HG03354 (cell line): ENCODE data around the gene ZNF175.

Experiments used
- ATAC-seq: cut with Tn5 transposase; IDR thresholded peaks from one replicate; pipeline ENCODE4 v1.9.1; 2021; ENCODE audit warnings: mild to moderate bottlenecking; ENCODE audit not compliant: unreplicated experiment, poor library complexity, severe bottlenecking

ZNF175 gene

DNA sequence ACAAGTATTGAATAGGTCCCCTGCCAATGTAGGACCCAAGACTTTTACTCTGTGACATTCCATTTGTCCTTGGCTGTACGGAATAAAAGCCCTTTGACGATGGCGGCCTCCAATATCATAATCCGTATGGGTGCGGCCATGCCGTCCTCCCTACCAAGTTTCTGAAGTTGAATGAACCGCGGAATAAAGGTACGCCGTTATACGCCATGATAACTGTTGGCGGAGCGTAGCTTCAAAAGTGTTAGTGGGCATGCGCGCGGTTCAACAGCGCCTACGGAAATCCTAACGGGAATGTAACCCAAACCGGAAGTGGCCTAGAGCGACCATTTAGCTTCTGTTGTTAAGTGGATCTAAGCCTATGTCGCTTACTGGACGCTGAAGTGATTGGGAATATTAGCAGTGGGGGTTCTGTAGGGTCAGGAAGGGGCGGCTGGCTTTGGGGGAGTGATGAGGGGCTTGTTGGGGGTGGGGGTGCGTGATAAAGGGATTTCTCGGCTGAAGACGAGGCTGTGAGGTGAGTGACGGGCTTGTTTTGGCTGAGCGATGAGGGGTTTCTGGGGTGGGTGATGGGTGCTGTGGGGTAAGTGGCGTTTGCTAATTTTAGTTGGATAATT is at the start of gene ZNF175:
Gene ZNF175 (plus strand): TSS at position 322 of the 614 bp plus-strand sequence. CDS start 2,047 bp downstream, outside the sequence.
- ATAC-seq: peak; percentile 81

DNA sequence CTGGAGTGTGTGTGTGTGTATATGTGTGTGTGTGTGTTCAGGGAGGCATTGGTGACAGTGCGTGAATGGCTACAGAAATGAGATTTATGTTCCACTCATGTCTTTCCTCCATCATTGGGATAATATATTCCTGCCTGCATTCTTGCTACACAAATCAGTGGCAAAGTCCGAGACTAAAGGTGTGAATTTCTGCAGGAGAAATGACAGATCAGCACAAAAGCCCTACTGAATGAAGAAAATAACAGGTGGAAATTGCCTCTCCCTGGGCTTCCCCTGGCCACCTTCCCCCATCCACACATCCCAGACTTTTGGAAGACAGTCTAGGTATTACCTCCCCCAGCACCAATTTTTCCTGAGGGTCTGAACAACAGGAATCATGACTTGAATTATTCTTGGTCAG is 49.7 kb upstream of the ZNF175 start:
- no peak for ATAC-seq

DNA sequence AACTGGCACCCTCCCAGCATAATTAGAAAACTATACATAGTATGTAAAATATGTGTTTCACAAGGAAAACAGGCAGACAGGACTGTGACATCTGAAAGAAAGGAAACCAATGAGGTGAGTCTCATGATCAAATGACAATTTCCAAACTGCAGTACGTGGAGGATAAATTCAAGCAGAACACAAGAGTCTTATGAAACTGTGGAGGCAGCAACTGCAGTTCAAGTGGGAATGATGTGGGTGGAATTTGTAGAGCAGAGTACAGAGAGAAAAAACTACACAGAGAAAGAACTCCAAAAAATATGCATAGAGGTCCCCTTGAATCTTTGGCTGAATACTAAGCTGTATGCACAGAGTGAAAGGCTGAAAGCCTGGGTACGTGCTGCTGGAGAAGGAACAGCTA is 49.3 kb upstream of the ZNF175 start:
- no peak for ATAC-seq

DNA sequence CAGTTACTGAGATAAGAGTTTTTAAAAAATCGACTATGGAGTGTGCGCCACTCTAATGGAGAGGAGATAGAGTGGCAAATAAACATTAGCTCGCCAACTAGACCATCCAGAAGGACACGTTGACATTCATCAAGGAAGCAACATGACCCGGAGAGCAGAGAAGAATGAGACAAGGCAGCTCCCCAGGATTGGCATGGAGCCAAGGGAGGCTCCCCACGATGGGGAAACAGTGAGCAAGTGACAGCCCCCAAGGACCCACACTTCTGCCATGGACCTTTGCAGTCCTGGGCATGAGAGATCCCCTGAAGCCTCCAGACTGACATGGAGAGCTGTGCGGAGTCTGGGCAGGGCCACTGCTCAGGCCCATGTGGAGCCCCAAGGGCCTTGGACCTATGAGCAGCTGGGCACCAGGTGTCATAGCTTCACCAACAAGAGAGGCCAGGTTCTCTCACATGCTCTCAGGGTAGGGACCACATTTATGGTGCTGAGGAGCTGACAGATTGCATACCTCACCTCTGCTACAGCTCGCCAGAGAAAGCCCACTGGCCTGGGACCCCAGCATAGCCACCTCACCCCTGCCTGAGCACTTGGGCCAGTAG is 46.3 kb upstream of the ZNF175 start:
- ATAC-seq: no peak

DNA sequence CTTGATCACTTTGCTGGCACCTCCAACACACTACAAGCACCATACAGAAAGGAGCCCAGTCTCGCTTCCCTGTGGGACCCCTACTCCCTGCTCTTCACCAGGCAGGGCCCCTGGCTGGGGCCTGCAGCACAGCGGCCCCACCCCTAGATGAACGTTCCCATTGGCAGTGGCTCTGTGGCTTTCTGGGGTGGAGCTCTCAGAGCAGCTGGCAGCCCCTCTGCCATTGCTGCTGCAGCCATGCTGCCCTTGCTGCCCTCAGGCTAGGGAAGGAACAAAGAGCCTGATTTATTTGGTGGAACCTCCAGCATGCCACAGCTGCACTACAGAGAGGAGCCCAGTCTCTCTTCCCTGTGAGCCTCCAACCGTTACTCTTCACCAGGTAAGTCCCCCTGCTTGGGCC is 45.4 kb upstream of the ZNF175 start:
- ATAC-seq: no peak

DNA sequence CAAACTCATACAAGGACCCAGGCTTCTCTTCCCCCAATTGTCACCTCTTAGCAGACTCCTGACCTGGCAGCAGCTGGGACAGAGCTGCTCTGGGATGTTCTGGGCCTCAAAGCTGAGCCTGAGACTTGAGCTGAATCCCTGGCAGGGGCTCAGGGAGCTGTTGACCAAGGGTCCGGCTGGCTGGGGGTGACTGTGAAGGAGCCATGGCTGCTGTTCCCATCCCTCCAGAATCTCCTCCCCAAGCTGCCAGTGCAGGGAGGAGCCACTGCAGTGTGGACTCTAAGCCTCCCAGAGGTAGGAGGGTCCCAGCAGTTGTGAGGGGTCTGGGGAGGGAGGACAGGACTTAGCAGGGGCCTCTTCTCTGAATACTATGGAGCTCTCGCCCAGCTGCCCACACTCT is 41.8 kb upstream of the ZNF175 start:
- ATAC-seq: no peak

DNA sequence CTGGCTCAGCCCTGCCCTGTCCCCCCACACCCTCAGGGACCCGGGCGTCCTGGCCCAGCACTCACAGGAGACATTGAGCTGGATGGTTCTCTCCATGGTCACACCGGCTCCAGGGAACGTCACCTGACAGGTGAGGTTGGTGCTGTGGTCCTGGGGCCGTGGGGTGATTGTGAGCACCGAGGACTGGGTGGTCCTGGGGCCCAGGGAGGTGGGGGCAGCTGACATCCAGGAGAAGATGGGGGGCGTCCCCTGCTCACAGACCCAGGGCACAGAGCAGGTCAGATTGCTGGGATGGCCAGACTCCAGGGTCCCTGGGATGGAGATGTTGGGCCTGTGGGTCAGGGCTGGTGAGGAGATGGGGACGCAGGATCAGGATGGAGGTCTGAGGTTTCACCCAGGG is 40.5 kb upstream of the ZNF175 start:
- ATAC-seq: no peak

DNA sequence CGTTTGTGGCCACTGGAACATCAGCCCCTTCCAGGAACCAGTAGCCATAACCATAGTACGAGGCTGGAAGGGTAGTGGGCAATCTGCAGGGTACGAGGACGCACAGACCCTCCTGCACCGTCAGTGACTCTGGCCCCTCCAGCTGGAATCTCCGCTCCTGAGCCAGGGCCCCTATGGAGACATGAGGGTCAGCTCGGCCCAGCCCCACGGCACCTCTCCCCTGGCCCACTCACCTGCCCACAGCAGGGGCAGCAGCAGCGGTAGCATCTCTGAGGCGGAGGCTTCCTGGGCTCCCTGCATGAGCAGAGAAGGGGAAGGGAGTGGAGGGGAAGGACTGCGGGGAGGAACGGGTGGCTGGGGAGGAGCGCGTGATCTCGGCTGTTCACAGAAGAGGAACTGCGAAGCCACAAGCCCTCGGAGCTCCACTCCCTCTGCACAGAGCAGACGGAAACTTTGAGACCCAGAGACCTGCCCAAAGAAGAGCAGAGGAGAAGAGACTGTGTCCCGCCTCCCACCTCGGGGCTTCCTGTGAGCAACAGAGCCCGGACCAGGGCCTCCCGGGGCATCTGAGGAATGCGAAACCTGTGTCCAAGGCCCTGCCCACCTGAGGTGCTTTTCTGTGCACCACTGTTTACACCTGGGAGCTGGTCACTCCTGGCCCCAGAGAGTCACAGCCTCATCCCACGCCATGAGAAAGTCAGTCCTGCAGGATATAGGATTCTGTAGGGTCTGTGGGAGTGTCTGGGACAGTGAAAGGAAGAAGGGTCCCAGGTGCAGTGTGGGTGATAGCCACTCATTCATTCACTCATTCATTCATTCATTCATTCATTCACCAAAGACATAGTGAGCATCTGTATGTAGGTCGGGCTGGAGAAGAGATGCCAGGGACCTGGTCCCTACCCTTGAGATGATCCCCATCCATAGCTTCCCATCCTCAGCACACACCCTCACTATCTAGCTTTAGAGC is 39.5 kb upstream of the ZNF175 start, which contains the start of gene SIGLEC6:
Gene SIGLEC6 (minus strand): TSS at position 322 of the 967 bp plus-strand sequence. CDS start 22 bp downstream, at position 300.
- no peak for ATAC-seq

DNA sequence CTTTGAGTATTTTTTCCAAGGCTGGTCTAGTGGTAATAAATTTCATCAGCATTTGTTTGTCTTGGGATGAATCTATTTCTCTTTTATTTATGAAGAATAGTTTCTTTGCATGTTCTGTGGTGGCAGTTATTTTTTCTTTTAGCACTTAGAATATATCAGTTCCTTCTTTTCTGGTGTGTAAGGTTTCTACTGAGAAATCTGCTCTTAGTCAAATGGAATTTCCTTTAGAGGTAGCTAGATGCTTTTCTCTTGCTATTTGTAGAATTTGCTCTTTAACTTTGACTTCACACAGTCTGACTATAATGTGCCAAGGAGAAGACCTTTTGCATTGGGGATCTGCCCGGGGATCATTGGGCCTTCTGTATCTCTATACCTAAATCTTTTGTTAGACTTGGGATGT is 35.5 kb upstream of the ZNF175 start:
- no peak for ATAC-seq

DNA sequence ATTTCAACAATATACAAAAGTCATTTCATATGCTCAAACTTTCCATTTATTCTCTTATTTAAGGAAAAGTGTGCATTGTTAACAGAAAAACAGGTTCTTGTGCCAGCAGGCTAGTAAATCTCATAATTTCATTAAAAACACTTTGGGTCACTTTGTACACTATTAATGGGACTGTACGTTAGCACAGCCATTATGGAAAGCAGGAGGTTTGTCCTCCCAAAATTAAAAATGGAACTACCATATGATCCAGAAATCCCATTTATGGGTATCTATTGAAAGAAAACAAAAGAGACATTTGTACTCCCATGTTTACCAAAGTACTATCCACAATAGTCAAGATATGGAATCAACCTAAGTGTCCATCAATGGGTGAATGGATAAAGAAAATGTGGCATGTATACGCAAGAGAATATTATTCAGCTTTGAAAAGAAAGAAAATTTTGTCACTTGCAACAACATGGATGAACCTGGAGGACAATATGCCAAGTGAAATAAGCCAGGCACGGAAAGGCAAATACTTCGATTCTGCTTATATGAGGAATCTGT is 31.2 kb upstream of the ZNF175 start:
- no peak for ATAC-seq

DNA sequence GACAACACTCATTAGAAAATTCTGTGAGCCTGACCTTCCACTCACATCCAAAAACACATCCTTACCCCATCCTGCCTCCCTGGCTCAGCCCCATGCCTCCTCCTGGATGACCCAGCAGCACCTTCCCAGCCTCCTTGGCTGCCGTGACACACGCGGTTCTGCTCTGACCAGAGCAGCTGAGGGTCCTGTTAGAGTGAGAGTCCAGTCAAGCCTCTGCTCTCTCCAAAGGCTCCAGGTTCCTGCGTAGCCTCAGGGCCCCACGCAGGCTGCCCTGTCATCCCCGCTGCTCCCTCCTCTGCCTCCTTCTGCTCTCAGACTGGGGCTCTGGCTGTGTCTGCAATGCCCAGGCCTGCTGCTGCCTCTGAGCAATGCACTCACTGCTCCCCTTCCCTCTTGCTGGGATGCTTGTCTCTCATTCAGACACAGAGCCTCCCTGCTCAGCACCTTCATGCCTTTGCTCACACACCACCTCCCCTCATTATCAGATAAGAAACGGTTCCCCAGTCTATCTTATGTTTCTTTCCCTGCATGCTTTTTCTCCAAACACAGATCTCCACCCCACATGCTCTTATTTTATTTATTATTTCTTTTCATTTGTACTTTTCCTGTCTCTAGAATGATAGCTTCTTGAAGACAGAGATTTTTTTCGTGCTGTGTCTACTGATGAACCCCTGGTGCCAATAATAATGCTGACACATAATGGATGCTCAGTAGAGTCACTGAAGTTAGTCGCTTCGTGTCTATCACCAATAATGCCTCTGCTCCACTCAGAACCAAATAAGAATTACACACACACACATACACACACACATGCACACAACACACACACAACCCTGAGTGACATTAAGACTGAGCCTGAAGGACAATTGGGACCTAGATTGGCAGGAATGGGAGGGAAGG is 29.4 kb upstream of the ZNF175 start:
- ATAC-seq: no peak

DNA sequence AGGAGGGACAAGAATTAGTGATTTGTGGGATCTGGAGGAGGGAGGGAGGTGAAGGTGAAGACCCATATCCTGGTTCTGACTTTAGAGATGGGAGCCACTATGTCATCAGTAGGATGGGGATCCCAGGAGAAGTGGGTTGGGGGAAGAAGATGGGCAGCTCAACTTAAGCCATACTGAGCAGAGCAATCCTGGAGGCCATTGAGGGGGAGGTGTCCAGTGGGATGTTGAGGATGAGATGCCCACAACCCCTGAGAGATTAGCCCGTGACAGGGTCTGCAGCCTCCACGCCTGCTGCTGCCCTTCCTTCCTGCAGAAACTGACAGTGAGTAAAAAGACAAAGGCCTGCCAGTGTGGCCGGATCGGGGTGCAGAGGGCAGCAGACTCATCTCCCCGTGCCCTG is 28.4 kb upstream of the ZNF175 start:
- ATAC-seq: no peak

DNA sequence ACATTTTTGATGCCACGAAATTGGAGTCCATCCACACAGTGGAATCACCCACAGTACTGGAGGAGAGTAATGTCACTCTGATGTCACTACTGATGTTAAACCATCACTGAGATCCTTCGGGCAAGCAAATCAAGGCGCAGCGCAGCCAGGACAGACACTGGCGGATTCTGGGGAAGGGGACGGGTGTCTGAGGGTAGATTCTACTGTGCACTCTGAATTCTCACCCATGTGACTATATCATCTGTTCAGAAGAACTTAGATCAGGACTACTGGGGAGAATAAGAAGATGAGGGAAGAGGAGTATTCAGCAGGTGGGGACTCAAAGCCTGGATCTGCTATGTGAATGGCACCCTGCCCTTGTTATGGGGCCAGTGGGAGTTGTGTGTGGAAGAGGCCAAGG is 27.0 kb upstream of the ZNF175 start:
- ATAC-seq: no peak

DNA sequence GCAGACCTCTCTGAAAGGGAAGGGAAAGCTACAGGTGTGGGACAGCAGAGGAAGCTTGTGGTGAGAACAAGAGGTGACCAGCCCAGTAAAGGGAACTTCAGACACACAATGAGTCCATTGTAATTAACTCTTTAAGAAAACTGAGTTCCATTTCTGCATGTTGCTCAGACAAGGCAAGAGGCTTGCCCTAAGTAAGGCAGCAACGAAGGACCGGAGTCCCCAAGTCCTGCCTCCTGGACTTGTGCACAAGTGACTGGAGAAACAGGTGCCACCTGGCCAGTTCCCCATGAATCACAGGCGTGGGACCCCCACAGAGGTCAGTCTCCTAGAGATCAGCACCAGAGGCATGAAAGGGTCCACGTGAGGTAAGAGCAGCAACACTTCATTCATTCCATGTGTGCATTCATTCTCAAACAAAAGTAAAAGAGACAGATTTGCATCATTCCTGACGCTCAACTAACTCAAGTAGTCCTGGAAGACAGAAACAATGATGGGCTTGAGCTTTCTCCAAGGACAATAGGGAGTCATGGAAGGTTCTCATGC is 24.9 kb upstream of the ZNF175 start:
- no peak for ATAC-seq

DNA sequence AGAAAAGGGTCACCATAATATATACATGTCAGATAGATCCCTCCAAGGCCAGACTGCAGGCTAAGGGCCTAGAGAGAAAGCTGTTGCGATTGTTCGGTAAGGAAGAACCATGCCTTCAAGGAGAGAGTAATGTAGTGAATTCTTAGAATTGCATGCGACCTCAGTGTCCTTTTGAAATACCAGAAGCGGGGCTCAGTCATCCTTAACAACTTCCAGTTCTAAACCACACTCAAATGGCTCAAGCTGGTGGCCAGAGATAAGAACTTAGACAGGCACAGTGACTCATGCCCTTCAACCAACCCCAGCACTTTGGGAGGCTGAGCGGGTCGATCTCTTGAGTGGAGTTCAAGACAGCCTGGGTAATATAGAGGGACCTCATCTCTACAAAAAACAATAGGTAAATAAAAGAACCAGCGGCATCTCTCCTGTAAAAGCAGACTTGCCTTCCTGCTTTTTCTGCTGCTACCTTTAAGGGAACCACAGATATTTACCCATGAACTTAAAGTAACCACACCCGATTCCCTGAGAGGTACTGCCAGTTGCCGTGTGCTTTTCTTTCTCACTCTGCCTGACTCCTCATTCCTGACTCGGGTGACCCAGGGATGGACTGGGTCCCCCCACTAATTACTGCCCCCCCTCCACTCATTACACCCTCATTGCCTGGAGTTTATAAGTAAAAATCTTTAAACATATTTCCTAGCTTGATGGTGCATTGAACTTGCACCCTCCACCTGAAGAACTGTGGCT is 24.3 kb upstream of the ZNF175 start:
- ATAC-seq: no peak

DNA sequence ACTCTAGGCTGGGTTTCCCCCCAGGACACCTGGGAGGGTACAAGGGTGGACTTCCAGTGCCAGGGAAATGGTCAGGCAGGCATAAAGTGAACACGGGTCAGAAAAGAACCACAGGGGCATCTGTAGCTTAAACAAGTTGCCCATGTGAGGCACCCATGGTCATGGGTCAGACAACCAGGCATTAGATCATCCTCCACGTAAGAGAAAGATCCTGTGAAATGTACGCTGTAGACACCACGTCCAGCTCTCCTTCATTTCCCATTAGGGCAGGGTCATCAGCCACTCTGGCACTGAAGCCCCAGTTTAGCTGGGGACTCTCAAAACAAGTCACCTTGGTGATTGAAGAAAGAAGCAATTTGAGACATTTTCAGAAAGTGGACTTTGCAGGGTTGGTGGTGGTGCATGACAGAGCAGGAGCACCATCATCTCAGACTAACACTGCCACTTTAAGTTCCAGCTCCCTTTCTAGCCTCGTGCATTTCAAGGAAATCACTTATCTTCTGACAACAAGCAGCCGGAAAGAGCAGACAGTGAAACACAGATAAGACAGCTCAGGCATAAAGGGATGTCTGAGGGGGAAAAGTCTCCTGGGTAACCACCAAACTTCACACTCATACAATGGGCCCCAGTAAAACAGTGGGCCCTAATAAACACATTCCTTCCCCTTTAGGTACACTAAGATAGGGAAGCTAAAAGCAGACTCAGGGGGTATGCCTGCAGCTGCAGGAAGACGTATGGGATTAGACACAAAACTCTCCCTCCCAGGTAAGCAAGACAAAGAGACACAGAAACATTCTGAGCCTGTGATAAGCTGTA is 23.5 kb upstream of the ZNF175 start:
- ATAC-seq: no peak

DNA sequence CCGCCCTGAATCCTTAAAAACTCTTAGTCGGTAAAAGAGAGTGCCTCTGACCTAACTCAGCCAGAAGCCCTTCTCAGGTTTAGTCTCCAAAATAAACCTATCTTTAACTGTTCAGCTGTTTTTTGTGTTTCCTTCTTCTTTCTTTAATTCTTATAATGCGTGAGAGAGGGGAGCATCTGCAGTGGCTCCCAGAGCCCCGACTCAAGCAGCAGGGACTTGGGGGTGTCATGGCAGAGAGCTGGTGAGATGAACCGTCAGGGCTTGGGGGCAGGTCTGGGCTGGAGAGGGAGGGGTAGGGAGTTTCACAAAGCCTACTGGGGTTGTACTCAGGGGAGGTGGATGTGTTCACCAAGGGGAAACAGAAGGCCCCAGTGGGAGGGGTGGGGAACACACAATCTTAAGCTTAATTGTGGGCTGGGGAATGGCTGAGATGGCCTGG is 22.9 kb upstream of the ZNF175 start:
- no peak for ATAC-seq

DNA sequence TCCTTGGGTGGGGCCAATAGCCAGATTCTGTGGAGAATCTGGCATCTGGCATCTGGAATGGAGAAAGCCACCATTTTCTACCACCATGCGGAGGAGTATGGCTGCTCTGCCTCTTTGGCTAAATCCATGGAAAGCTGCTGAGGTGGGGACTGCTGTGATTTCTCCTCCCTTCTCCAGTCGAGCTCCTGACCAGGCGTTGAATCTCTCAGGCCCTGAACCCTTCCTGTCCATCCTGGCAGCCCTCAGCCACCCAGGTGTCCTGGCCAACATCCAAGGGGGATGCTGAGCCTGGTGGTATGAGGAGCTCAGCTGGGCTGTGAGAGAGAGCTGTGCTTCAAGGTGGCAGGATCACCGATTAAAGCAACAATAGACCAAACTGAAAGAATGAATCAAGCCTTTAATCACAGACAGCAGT is 22.2 kb upstream of the ZNF175 start:
- ATAC-seq: no peak
